HG03469 (cell line): ENCODE measurements around the gene PCSK1.
"Not testable (repeated sequence)": the region's sequence is repeated elsewhere in the genome, so short reads cannot be mapped to it uniquely, and the experiment has no call there.

ENCODE experiments used
- ATAC-seq: cut with Tn5 transposase; IDR thresholded peaks from one replicate; pipeline ENCODE4 v1.9.1; 2021; ENCODE audit warnings: mild to moderate bottlenecking, moderate library complexity, moderate number of reproducible peaks; ENCODE audit not compliant: unreplicated experiment

PCSK1 gene

GRCh38 chr5:96427824-96428223 is 5.2 kb downstream of the PCSK1 start:
- ATAC-seq: no peak

- no peak for ATAC-seq
These were observed 6.2 kb downstream of the PCSK1 start for GRCh38 chr5:96426831-96427230.

GRCh38 chr5:96425443-96425842 is 7.6 kb downstream of the PCSK1 start:
- no peak for ATAC-seq

GRCh38 chr5:96415897-96416296 is 17.2 kb downstream of the PCSK1 start:
- no peak for ATAC-seq

- ATAC-seq: no peak
These were observed 20.1 kb downstream of the PCSK1 start for GRCh38 chr5:96412868-96413449.

- ATAC-seq: no peak
These were observed 23.0 kb downstream of the PCSK1 start for GRCh38 chr5:96410013-96410412.

- ATAC-seq: no peak
These were observed 24.1 kb downstream of the PCSK1 start for GRCh38 chr5:96408841-96409538.

GRCh38 chr5:96408210-96408777 is 24.8 kb downstream of the PCSK1 start:
- ATAC-seq: no peak

GRCh38 chr5:96407436-96407835 is 25.6 kb downstream of the PCSK1 start:
- ATAC-seq: no peak

GRCh38 chr5:96404191-96404867 is 28.7 kb downstream of the PCSK1 start:
- ATAC-seq: no peak

GRCh38 chr5:96402500-96402899 is 30.5 kb downstream of the PCSK1 start:
- no peak for ATAC-seq

- no peak for ATAC-seq
These were observed 36.2 kb downstream of the PCSK1 start for GRCh38 chr5:96396878-96397277.

GRCh38 chr5:96395295-96395694 is 37.8 kb downstream of the PCSK1 start:
- not testable (repeated sequence) for ATAC-seq

GRCh38 chr5:96391921-96392320 is 41.1 kb downstream of the PCSK1 start:
- no peak for ATAC-seq

- ATAC-seq: no peak
These were observed 44.9 kb downstream of the PCSK1 start for GRCh38 chr5:96388176-96388575.

GRCh38 chr5:96387616-96388015 is 45.4 kb downstream of the PCSK1 start:
- no peak for ATAC-seq

GRCh38 chr5:96385538-96385937 is 47.5 kb downstream of the PCSK1 start:
- no peak for ATAC-seq

- ATAC-seq: no peak
These were observed 48.7 kb downstream of the PCSK1 start for GRCh38 chr5:96384353-96384752.

GRCh38 chr5:96381526-96381925 is 51.5 kb downstream of the PCSK1 start:
- ATAC-seq: no peak

GRCh38 chr5:96379896-96380295 is 53.2 kb downstream of the PCSK1 start:
- no peak for ATAC-seq

- no peak for ATAC-seq
These were observed 55.5 kb downstream of the PCSK1 start for GRCh38 chr5:96377597-96377996.

GRCh38 chr5:96377167-96377566 is 55.9 kb downstream of the PCSK1 start:
- no peak for ATAC-seq
